Spleen (tissue), 7 donors: Measurements from ENCODE around the gene SP100.

ENCODE experiments used
- POLR2A ChIP-seq, 3 donors: fragments of 450-650 bp; IDR thresholded peaks; one replicate each; pipeline ENCODE4 v1.5.1; 2017; ENCODE audit warnings: antibody characterized with exemption in 3 of 3, mild to moderate bottlenecking in 1 of 3
- TF ChIP-seq, protein P1 (sequence below), 11 experiments: fragments of 200-600 bp in 7 of 11; fragments of 450-650 bp in 4 of 11; sonication (generic) in 4 of 11; IDR thresholded peaks in 8 of 11; conservative IDR thresholded peaks in 3 of 11; 1 replicate in 7 of 11; 2 replicates in 4 of 11; pipeline versions ENCODE4 v1.4.0 to v1.8.0; 2016 to 2021; ENCODE audit warnings: antibody characterized with exemption in 11 of 11, inconsistent platforms in 4 of 11, mild to moderate bottlenecking in 1 of 11
- donor health status: DM: no; HTN: no; CAD: no; lungs with moderate emphysema.
- donor health status: DM: no; HTN: no; CAD: no.
- donor health status: DM: no; HTN: no; CAD: no.

- TF ChIP-seq, protein P1, sequence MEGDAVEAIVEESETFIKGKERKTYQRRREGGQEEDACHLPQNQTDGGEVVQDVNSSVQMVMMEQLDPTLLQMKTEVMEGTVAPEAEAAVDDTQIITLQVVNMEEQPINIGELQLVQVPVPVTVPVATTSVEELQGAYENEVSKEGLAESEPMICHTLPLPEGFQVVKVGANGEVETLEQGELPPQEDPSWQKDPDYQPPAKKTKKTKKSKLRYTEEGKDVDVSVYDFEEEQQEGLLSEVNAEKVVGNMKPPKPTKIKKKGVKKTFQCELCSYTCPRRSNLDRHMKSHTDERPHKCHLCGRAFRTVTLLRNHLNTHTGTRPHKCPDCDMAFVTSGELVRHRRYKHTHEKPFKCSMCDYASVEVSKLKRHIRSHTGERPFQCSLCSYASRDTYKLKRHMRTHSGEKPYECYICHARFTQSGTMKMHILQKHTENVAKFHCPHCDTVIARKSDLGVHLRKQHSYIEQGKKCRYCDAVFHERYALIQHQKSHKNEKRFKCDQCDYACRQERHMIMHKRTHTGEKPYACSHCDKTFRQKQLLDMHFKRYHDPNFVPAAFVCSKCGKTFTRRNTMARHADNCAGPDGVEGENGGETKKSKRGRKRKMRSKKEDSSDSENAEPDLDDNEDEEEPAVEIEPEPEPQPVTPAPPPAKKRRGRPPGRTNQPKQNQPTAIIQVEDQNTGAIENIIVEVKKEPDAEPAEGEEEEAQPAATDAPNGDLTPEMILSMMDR (IDR thresholded peaks at IDR 0.05 in 8 of 11, conservative IDR thresholded peaks at IDR 0.05 in 3 of 11) = no peak
- no peak for TF ChIP-seq POLR2A (IDR thresholded peaks at IDR 0.05)
Measured at GRCh38 chr2:230494980-230495379, 79.0 kb downstream of the SP100 start.
